Measurements from ENCODE around the gene TUBA1C. TPM values are rescaled to one million over a fixed set of nuclear protein-coding genes. Genes with fewer than 3 reads are reported as not detected.

The TUBA1C gene
- total RNA-seq: 100 to 1,000 TPM; 207 to 331 (median 263) TPM

- intact Hi-C loops (cut with DNase I; ENCODE audit: low total_unique reads) (no loop called here), in situ Hi-C loops (cut with MboI; ENCODE audit: low pct_ligation_motif_present in 1 of 4, low pct_unique_long_range_greater_than_20kb in 1 of 4, low sequenced_read_pairs in 3 of 4) (no loop called here)
- TF ChIP-seq POLR2AphosphoS5 (IDR thresholded peaks at IDR 0.05) (peak; percentile 94 to 99 (median 98)), POLR2A (IDR thresholded peaks at IDR 0.05) (peak; percentile 98), CTCF (IDR thresholded peaks at IDR 0.05) (peak in 1 of 5 experiments; percentile 10), EP300 (IDR thresholded peaks at IDR 0.05; ENCODE audit: low read depth) (no peak)
- Histone ChIP-seq H3K27ac (peak within 1 kb of the TSS; percentile 96 to 99 (median 98)), H3K27me3 (no peaks in the 10 kb centered on the region), H3K36me3 (peaks cover 0 to 6% (median under 1%) of the 10 kb centered on the region in 4 donors), H3K4me3 (peak within 1 kb of the TSS; percentile 70 to 94 (median 86)), H3K9me3 (no peaks in the 10 kb centered on the region), H3K4me1 (peaks cover 7 to 44% (median 32%) of the 10 kb centered on the region in 4 donors)
- 1% methylated on average over 60 of the region's 61 CpGs; no CpG with 5 or more reads in 1 of the 2 donors for WGBS, 2 donors (ENCODE audit: low coverage in 1 of 2)
- DNase-seq: peak; percentile 96
Observed at GRCh38 chr12:49264873-49265792, at the start of gene TUBA1C. TSS of gene TUBA1C (plus strand) at chr12:49265082. CDS start at chr12:49265182, 100 bp downstream.

DNA sequence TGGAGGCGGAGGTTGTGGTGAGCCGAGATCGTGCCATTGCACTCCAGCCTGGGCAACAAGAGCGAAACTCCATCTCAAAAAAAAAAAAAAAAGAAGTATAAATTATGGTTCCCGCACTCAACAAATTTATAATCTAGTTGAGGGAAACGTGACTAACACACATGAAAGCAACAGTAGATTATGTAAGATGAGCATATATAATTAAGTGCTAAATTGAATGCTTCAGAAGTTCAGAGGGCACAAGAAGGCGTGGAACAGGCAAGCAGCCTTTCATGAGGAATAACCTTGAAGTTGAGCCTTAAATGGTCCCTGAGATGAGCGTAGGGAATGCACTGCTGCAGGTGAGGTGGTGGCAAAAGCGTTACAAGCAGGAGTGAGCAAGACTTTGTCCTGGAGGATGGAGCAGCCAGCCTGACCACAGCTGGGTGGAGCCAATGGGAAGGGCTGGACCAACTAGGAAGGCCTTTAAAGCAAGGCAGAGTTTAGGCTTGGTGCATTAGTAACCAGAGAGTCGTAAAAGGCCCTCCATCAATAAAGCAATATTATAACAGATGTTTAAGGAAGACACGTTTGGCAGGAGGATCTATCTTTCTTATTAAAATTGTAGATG, 45.4 kb upstream of the TUBA1C start:
- no peak overlapping the region for H3K4me3 ChIP-seq
- in situ Hi-C loops (cut with MboI; ENCODE audit: low pct_ligation_motif_present in 1 of 4, low pct_unique_long_range_greater_than_20kb in 1 of 4, low sequenced_read_pairs in 3 of 4): no loop called here
- intact Hi-C loops (cut with DNase I; ENCODE audit: low total_unique reads): no loop called here
- H3K27ac ChIP-seq: no peak overlapping the region
- WGBS, 2 donors (ENCODE audit: low coverage in 1 of 2): 53 to 79% methylated on average over 4 to 11 of the region's 11 CpGs
- no peaks in the 10 kb centered on the region for H3K27me3 ChIP-seq
- no peaks in the 10 kb centered on the region for H3K36me3 ChIP-seq
- H3K4me1 ChIP-seq: peaks cover 5 to 24% (median 10%) of the 10 kb centered on the region in 4 donors
- TF ChIP-seq EP300 (IDR thresholded peaks at IDR 0.05; ENCODE audit: low read depth) (no peak), POLR2A (IDR thresholded peaks at IDR 0.05) (no peak), POLR2AphosphoS5 (IDR thresholded peaks at IDR 0.05) (no peak), CTCF (IDR thresholded peaks at IDR 0.05) (no peak)
- H3K9me3 ChIP-seq: no peaks in the 10 kb centered on the region
- DNase-seq: no peak

GRCh38 chr12:49220972-49221371, 43.9 kb upstream of the TUBA1C start:
- H3K36me3 ChIP-seq: no peaks in the 10 kb centered on the region
- TF ChIP-seq CTCF (IDR thresholded peaks at IDR 0.05) (no peak), POLR2AphosphoS5 (IDR thresholded peaks at IDR 0.05) (no peak)
- no peaks in the 10 kb centered on the region for H3K27me3 ChIP-seq
- no peak for DNase-seq
- WGBS, 2 donors (ENCODE audit: low coverage in 1 of 2): 80 to 92% methylated on average over 2 to 4 of the region's 4 CpGs
- no peaks in the 10 kb centered on the region for H3K9me3 ChIP-seq
- no peak overlapping the region for H3K27ac ChIP-seq
- in situ Hi-C loops (cut with MboI; ENCODE audit: low pct_ligation_motif_present in 1 of 4, low pct_unique_long_range_greater_than_20kb in 1 of 4, low sequenced_read_pairs in 3 of 4): no loop called here
- no peak overlapping the region for H3K4me3 ChIP-seq
- intact Hi-C loops (cut with DNase I; ENCODE audit: low total_unique reads): no loop called here
- peaks cover 0 to 19% (median 0%) of the 10 kb centered on the region in 4 donors for H3K4me1 ChIP-seq

DNA sequence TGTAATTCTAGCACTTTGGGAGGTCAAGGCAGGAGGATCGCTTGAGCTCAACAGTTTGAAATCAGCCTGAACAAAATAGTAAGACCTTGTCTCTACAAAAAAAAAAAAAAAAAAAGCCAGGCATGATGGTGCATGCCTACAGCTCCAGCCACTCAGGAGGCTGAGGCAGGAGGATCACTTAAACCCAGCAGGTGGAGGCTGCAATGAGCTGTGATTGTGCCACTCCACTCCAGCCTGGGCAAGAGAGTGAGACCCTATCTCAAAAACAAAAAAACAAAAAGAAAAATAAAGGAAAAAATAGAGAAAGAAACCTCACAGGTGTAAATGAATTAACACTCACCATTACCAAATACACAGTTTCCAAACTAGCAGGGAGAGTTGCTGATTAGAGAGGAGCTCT, 41.8 kb upstream of the TUBA1C start:
- 100% methylated on average over 1 of the region's 1 CpG; no CpG with 5 or more reads in 1 of the 2 donors for WGBS, 2 donors (ENCODE audit: low coverage in 1 of 2)

More for the DNA sequence above, 41.8 kb upstream of the TUBA1C start:
- peaks cover 0 to 21% (median 0%) of the 10 kb centered on the region in 4 donors for H3K4me1 ChIP-seq
- no peak overlapping the region for H3K4me3 ChIP-seq
- DNase-seq: no peak
- peak overlapping the region; percentile 73 to 83 (median 78) for H3K27ac ChIP-seq
- TF ChIP-seq POLR2A (IDR thresholded peaks at IDR 0.05) (no peak), POLR2AphosphoS5 (IDR thresholded peaks at IDR 0.05) (no peak), CTCF (IDR thresholded peaks at IDR 0.05) (no peak), EP300 (IDR thresholded peaks at IDR 0.05; ENCODE audit: low read depth) (no peak)
- in situ Hi-C loops (cut with MboI; ENCODE audit: low pct_ligation_motif_present in 1 of 4, low pct_unique_long_range_greater_than_20kb in 1 of 4, low sequenced_read_pairs in 3 of 4): no loop called here
- intact Hi-C loops (cut with DNase I; ENCODE audit: low total_unique reads): no loop called here
- no peaks in the 10 kb centered on the region for H3K36me3 ChIP-seq
- H3K27me3 ChIP-seq: no peaks in the 10 kb centered on the region
- no peaks in the 10 kb centered on the region for H3K9me3 ChIP-seq
